Thyroid gland (tissue), 4 donors: ENCODE measurements around the gene MB21D2. TPM values are rescaled to one million over a fixed set of nuclear protein-coding genes. Genes with fewer than 3 reads are reported as not detected.

ENCODE experiments used
- DNase-seq, 2 donors: peaks; one replicate each; pipeline ENCODE4 v3.0.0-alpha.2; 2019
- H3K27ac ChIP-seq, 3 donors: fragments of 200-600 bp; sonication (generic); 1 replicate in 2 of 3; 2 replicates in 1 of 3; pipeline ENCODE4 v1.5.1; 2016 to 2019; ENCODE audit warnings: mild to moderate bottlenecking in 1 of 3, moderate library complexity in 1 of 3
- H3K27me3 ChIP-seq: fragments of 200-600 bp; sonication (generic); one replicate; pipeline ENCODE4 v1.5.1; 2019
- H3K36me3 ChIP-seq, 2 donors: fragments of 200-600 bp; sonication (generic); one replicate each; pipeline ENCODE4 v1.5.1; 2016 to 2019
- H3K4me1 ChIP-seq, 2 donors: fragments of 200-600 bp; sonication (generic); one replicate each; pipeline ENCODE4 v1.5.1; 2017 to 2019
- H3K4me3 ChIP-seq, 3 donors: fragments of 200-600 bp; sonication (generic); replicated peaks in 1 of 3; 1 replicate in 2 of 3; 2 replicates in 1 of 3; pipeline ENCODE4 v1.5.1; 2016; ENCODE audit warnings: mild to moderate bottlenecking in 1 of 3
- H3K9me3 ChIP-seq: fragments of 200-600 bp; sonication (generic); one replicate; pipeline ENCODE4 v1.5.1; 2017
- CTCF ChIP-seq, 6 experiments: fragments of 200-600 bp in 3 of 6; fragments of 450-650 bp in 3 of 6; sonication (generic) in 3 of 6; IDR thresholded peaks; one replicate each; pipeline ENCODE4 v1.5.1; 2016 to 2019; ENCODE audit warnings: antibody characterized with exemption in 6 of 6, mild to moderate bottlenecking in 2 of 6, inconsistent platforms in 1 of 6, moderate library complexity in 1 of 6
- POLR2A ChIP-seq, 2 donors: fragments of 450-650 bp; IDR thresholded peaks; one replicate each; pipeline ENCODE4 v1.6.1; 2017; ENCODE audit warnings: antibody characterized with exemption in 2 of 2, mild to moderate bottlenecking in 2 of 2, moderate library complexity in 1 of 2
- WGBS, 2 donors: methylation state at CpG; one replicate each; pipeline ENCODE4 v1.1.5; 2017; 5-methylcytosine and 5-hydroxymethylcytosine counted together
- intact Hi-C: fragments of 100-400 bp; cut with DNase I; formaldehyde crosslinking; loops from one replicate; pipeline ENCODE4 v1.15.1; 2023
- total RNA-seq, 4 donors: library from RNA; depleted of rRNA; stranded (reverse); fragments of >200 nt; gene quantifications; one replicate each; pipeline ENCODE4 v1.2.3, GENCODE V29; 2016

Gene MB21D2
- total RNA-seq, 4 donors from 2014 or later, result 3.4 to 5.2 (median 3.9) TPM

- DNase-seq, result peak; percentile 43 to 46
- Histone ChIP-seq H3K27ac (no peak overlapping the region), H3K36me3 (no peaks in the 10 kb centered on the region), H3K4me1 (peaks cover 9 to 14% of the 10 kb centered on the region in 2 donors), H3K4me3 (no peak overlapping the region), H3K9me3 (no peaks in the 10 kb centered on the region), H3K27me3 (no peaks in the 10 kb centered on the region)
- intact Hi-C loops, result loop anchor here (10.0 kb wide), 1 partner anchor 96 kb away; the partner anchor contains the start of gene MB21D2
- WGBS, 2 donors, result 26 to 31% methylated on average over 7 of the region's 7 CpGs
- TF ChIP-seq POLR2A (IDR thresholded peaks at IDR 0.05) (no peak), CTCF (IDR thresholded peaks at IDR 0.05) (no peak)
Measured at GRCh38 chr3:192819001-192819569, 98.6 kb downstream of the MB21D2 start.

DNA sequence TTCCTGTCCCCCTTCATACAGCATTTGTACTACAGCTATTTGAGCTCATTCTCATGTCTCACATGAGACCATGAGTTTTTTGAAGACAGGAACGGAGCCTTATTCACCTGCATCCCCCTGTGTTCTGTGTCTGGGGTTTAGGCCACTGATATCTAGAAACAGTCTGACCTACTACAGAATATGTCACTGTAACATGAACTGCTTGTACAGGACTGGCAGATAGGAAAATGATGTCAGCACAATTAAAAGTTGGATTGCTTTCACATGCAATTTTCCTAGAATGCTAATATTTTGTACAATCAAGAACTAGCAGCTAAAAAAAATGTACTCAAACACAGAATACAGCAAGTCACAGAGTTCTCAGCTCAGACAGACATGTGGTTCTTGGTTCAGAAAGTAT lies 99.5 kb downstream of the MB21D2 start:
- no peak for DNase-seq
- Histone ChIP-seq H3K27ac (no peak overlapping the region), H3K27me3 (no peaks in the 10 kb centered on the region), H3K4me3 (no peak overlapping the region), H3K9me3 (no peaks in the 10 kb centered on the region), H3K36me3 (no peaks in the 10 kb centered on the region), H3K4me1 (peaks cover 9 to 14% of the 10 kb centered on the region in 2 donors)
- TF ChIP-seq POLR2A (IDR thresholded peaks at IDR 0.05) (no peak), CTCF (IDR thresholded peaks at IDR 0.05) (no peak)
- 84 to 88% methylated on average over 1 of the region's 1 CpG for WGBS, 2 donors
- intact Hi-C loops, result loop anchor here (10.0 kb wide), 1 partner anchor 97 kb away; the partner anchor contains the start of gene MB21D2

- peaks cover 9 to 14% of the 10 kb centered on the region in 2 donors for H3K4me1 ChIP-seq
- H3K27me3 ChIP-seq, result no peaks in the 10 kb centered on the region
- no peaks in the 10 kb centered on the region for H3K9me3 ChIP-seq
- intact Hi-C loops, result loop anchor here (10.0 kb wide), 1 partner anchor 97 kb away; the partner anchor contains the start of gene MB21D2
- TF ChIP-seq POLR2A (IDR thresholded peaks at IDR 0.05) (no peak), CTCF (IDR thresholded peaks at IDR 0.05) (no peak)
- no peaks in the 10 kb centered on the region for H3K36me3 ChIP-seq
- H3K4me3 ChIP-seq, result no peak overlapping the region
- H3K27ac ChIP-seq, result no peak overlapping the region
- DNase-seq, result no peak
- WGBS, 2 donors, result 88 to 89% methylated on average over 4 of the region's 4 CpGs
Measured at GRCh38 chr3:192817506-192817905, 100.2 kb downstream of the MB21D2 start.

DNA sequence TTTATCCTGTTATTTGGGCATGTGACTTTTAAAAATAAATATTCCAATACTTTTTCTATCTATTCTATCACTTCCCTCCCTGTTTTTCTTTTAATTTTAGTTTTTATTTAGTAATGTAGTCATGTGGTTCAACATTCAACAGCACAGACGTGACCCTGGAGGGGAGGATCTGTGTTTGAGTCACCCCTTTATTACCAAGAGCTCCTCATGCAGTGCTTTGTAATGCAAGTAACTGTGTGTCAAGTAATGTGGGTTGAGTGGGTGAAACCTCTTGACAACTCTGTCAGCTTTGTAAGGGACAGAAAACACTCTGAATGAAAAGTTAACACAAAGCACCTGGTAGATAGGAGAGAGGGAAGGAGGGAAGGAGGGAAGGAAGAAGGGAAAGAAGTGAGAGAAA lies 100.6 kb downstream of the MB21D2 start:
- DNase-seq, result no peak
- Histone ChIP-seq H3K9me3 (no peaks in the 10 kb centered on the region), H3K4me3 (no peak overlapping the region), H3K27me3 (no peaks in the 10 kb centered on the region), H3K4me1 (peaks cover 9 to 14% of the 10 kb centered on the region in 2 donors), H3K36me3 (no peaks in the 10 kb centered on the region), H3K27ac (no peak overlapping the region)
- intact Hi-C loops, result loop anchor here (10.0 kb wide), 1 partner anchor 98 kb away; the partner anchor contains the start of gene MB21D2
- no peak for TF ChIP-seq CTCF (IDR thresholded peaks at IDR 0.05)
- no peak for TF ChIP-seq POLR2A (IDR thresholded peaks at IDR 0.05)
- WGBS, 2 donors, result 76 to 85% methylated on average over 1 of the region's 1 CpG

DNA sequence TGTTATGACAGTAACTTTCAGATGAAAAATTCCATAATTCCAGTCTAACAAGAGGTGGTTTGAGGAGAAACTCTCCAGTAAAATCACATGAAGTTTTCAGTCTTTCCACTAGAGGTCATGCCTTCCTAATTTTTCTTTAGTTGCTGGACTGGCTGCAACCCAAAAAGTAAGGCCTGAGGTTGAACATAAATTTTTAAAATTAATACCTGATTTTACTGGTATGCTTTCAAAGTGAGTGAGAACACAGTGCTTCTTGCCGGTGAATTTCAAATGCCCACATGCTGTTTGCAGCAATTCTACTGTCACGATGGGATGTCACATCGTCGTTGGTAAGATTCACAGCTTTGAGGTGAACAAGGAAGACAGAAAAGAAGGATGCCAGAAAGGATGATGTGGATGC lies 101.3 kb downstream of the MB21D2 start:
- WGBS, 2 donors, result 80 to 87% methylated on average over 4 of the region's 4 CpGs
- Histone ChIP-seq H3K27me3 (no peaks in the 10 kb centered on the region), H3K4me3 (no peak overlapping the region), H3K9me3 (no peaks in the 10 kb centered on the region), H3K27ac (no peak overlapping the region), H3K4me1 (peaks cover 9 to 14% of the 10 kb centered on the region in 2 donors), H3K36me3 (no peaks in the 10 kb centered on the region)
- intact Hi-C loops, result loop anchor here (10.0 kb wide), 1 partner anchor 98 kb away; the partner anchor contains the start of gene MB21D2
- TF ChIP-seq CTCF (IDR thresholded peaks at IDR 0.05), result peak; percentile 25 to 75 (median 60)
- TF ChIP-seq POLR2A (IDR thresholded peaks at IDR 0.05), result no peak
- DNase-seq, result peak in 1 of 2 donors; percentile 15
